ENCODE measurements around the gene BID.

Gene BID

DNA sequence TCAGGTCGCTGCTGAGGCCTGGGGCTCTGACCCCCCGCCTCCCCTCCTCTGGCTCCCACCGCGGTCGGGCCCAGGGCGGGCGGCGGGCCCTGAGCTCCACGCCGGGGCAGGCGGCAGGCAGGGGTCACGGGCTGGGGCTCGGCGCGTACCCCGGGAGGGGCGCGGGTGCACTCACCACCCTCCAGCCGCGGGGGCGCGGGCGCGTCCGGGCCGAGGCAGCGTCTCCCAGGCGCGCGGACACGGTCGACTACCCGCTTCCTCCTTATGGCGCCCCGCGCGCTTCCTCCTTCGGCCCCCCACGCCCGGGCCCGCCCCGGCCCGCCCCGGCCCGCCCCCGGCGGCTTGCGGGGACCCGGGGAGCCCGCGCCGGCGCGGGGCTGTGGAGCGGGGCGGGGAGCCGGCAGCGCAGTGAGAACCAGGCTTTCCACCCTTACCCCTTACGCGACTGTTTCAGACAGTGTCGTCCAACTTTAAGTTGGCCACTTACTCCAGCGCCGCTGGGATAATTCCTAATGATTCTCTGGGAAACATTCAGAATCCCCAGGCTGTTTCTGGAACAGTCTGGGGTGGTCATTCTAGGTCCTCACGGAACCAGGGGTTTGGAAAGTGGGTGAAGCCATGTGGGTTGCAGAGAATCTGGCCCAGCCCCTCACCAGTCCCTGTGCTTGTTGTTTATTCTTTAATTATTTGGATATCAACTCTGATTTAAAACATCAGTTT is at the start of gene BID:
TSS of gene BID (minus strand) at position 264 of the 720 bp plus-strand sequence. CDS start 24,353 bp downstream, outside the sequence.
- no peak for DNase-seq

DNA sequence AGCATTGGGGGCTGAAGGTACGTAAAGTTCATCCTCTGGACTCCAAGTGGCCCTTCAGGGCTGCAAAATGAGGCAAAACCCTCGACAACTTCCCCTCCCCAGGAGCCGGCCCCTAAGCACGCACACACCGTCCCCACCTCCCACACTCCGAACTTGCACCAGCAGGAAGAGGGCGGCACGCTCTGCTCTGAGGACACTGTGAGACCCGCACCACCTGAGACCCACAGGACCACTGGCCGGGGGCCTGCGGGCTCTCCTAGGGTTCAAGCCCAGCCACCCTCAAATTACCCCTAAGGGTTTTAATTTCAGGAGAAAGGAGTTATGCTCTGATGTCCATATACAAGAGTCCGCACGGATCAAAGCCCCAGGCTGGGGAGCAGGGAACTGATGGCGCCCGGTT is 49.7 kb upstream of the BID start:
- DNase-seq: no peak

DNA sequence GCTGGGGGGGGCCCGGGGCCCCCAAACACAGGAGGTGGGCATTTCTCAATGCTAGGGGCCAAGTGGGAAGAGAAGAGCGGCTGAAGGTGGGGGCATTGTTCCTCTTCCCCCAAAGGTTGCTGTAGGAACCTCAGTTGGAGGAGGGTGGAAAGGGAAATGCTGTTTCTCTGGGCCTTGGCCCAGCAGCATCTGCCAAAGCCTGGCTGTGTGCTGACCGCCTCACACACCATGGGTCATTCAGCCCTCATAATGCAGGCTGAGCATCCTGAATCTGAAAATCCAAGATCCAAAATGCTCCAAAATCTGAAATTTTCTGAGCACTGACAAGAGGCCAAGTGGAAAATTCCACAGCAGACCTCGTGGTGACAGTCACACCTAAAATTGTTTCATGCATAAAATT is 49.0 kb upstream of the BID start:
- DNase-seq: no peak

DNA sequence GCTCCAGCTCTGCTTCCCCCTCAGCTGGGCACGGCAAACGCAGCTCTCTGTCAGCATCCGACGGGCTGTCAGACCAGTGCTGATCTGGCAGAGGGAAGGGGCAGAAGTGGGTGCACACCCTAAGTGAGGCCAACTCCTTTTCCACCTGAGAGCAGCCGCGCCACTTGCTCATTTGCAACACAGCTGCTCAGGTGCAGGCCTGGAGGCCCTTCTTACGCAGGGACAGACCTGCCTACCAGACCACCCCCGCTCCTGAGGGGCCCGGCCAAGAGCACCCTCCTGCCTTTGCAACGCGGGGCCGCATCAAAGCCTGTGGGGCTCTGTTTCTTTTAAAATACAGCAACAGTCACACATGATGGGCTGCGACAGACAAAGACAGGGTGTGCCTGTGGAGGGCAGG is 47.8 kb upstream of the BID start:
- DNase-seq: no peak

DNA sequence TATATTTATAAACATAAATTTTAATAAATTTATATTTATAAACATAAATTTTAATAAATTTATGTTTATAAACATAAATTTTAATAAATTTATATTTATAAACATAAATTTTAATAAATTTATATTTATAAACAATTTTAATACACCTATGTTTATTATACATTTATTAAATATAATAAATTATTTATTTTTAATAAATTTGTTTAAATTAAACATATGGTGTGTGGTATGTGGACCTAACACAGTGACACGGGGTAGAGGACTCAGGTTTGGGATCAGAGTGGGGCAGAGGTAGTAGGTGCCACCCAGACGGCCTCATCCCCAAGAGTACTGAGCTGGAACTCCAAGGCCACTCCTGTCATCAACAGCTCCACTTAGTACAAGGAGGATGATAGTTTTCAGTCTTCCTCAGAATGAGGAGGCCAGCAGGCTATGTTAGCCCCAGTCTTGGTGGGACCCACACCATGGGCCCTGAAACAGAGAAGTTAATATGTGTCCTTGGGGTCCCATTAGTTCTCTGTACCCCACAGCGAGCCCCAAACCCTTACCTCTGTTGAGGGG is 46.7 kb upstream of the BID start:
- DNase-seq: no peak

DNA sequence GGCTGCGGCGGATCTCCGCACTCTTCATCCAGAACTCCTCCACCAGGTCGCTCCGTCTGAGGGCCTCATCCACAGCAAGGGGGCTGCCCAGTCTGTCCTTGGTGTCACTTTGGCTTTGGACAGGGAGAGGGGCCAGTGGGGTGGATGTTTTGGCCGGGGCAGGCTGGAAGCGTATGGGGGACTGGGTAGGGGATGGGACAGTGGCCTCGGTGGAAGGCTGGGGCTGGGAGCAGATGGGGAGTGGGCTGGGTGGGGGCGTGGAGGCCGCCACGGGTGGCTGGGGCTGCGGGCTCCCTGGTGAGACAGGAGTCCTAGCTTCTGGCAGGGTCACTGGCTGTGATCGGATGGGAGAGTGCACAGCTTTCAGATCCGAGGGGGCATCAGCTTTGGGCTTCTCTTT is 44.4 kb upstream of the BID start:
- no peak for DNase-seq

DNA sequence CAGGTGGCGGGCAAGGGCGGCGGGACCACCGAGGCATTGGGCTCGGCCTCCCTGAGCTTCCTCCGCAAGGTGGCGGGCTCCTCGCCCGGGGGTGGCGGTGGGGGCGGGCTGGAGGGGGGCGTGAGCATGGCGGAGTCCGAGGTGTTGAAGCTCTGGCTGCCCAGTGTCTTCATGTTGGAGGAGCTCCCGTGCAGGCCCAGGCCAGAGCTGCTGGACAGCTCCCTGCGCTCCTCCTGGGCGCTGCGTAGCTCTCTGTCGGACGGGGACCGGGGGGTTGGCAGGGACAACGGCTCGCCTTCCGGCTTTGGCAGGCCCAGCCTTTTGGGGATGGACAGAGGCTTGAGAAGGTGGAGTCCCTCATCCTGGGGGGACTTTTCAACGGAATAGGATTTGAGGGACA is 43.9 kb upstream of the BID start:
- DNase-seq: no peak

DNA sequence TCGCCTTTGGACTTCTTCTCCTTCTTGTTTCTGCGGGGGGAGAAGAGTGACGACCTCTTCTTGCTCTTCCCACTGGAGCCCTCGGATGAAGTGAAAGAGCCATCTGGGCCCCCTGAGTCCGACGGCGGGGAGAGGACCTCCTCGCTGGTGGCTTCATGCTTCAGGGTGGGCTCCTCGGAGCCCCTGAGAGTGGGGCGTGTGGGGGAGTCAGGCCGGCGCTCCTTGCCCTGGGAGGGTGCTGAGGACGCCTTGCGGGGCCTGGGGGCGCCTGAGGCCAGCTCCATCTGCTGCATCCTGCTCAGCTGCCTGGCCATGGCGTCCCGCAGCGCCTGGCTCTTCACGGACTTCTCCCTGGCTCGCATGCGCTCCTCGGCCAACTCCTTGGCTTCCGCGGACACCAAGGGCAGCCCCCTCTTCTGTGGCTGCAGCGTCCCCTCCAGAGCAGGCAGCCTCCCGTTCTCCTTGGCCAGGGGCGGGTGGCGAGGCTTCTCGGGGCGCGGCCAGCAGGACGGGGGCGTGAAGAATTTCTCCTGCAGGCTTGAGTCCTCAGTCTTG is 43.3 kb upstream of the BID start:
- DNase-seq: no peak

DNA sequence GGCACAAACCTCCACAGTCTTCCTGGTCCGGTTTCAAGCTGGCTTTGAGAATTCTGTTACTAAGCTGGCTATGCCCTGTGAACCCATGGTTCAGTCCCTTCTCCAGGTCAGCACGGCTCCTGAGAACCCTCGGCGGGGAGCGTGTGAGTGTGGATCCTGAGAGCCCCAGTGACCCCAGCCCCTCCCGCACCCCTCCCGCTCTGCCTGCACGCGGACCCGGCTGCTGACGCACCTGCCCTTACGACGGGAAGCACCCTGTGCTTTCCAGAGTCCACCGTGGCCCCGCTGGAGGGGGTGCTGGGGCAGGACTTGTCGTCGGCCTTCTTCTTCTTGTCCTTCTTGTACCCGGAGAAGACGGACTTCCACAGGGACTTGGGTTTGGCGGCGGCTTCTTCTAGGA is 42.8 kb upstream of the BID start:
- DNase-seq: no peak

DNA sequence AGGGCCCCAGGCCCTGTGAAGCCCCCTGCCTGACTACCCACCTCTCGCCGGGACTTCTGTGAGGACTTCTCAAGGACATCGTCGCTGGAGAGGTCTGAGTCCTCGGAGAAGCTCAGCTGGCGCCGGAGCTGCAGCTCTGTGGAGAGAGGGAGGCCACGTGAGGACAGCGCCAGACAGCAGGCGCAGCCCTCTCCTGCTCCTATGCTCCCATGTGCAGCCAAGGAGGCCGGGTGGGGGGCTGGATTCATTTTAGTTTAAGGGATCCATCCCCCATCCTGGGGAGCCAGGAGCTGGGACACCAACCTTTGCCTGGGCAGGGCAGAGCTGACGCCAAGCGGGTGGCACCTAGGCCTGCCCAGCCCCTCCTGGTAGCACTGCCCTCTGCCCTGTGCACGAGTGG is 42.4 kb upstream of the BID start:
- no peak for DNase-seq

DNA sequence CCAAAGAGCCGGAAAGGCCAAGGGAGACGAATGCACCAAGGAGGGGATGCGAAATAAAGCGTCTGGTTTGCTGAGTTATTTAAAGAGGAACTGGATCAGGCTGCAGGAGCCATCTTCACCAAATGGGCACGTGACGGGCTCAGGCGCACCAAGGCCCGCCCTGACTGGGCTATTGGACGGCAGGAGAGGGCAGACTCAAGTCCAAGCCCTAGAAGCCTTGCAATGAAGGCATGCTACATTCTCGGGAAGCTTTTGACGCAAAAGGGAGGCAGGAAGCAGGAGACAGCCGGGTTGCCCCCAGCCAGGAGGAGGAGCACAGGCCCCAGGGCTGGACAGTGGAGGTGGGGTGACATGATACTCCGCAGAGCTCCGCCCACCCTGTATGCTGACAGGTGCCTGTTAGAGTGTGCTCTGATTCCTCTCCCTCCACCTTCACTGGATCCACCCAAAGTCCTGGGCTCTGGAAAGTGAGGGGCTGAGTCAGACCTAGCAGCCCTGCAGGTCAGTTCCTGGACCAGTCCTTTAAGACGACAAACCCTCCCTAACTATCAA is 41.5 kb upstream of the BID start:
- DNase-seq: no peak

DNA sequence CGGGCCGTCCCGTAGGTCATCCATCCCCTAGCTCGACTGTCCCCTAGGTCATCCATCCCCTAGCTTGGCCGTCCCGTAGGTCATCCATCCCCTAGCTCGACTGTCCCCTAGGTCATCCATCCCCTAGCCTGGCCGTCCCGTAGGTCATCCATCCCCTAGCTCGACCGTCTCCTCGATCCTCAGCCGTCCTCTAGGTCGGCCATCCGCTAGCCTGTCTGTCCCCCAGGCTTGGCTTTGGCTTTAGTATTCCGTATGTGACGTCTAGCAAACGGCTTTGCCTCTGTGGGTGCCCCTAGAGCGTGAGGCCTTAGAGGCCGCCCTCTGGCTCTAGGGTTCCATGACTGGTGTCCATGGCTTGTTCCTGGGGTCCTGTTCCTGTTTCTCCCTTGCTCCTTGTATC is 40.6 kb upstream of the BID start:
- no peak for DNase-seq

DNA sequence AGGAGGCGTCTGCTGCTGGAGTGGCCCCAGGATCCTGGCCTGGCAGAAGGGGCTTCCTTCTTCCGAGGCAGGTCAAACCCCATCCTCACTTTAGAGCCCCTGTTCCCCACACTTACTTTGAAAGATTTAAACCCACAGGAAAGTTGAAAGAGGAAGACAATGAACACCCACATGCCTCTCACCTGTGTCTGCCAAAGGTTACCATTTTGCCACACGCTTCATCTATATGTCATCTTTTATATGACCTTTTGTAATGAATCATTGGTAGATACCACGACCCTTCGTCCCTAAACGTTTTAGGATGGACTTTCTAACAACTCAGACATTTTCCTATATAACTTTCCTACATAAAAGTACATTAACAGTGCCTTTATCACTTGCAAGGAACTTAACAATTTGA is 39.8 kb upstream of the BID start:
- DNase-seq: no peak

DNA sequence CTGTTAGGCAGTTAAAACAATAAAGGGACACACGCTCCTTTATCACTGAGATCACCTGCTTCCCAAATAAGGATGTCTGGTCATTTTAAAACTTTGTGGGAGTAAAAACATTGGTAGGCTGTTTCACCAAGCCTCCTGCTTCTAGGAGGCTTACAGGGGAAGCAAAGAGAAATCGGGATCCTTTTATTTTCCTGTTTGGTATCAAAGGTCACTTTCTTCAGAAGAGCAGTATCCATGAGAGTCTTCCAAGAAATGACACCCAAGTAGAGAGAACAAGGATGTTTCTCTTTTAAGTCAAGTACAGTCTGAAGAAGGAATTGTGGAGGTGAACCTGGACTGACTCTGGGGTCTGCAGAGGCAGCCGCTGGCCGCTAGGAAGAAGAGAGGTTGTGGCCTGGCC is 36.9 kb upstream of the BID start:
- DNase-seq: no peak

DNA sequence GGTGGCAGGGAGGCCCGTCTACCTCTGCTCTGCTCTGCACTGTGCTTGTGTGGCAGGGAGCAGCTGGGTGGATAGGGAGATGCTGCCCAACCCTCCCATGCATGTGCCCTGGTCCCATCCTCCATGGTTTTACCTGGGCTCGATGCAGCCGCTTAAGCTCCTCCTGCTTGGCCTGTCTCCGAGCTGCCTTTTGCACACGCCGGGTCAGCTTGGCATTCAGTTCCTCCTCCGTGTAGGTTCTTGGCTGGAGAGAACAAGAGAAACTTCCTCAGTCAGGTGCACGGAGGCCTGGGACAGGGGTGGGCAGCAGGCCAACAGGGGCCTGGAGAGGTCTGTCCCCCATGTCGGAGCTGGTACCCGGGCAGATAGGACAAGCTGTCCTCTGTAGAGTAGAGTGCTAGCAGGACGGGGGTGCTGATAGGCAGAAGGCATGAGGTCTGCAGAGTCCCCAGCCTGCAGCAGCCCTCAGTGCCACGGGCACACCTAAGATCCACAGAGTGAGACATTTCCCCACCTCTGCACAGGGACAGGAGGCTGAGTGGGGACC is 36.4 kb upstream of the BID start:
- DNase-seq: no peak

DNA sequence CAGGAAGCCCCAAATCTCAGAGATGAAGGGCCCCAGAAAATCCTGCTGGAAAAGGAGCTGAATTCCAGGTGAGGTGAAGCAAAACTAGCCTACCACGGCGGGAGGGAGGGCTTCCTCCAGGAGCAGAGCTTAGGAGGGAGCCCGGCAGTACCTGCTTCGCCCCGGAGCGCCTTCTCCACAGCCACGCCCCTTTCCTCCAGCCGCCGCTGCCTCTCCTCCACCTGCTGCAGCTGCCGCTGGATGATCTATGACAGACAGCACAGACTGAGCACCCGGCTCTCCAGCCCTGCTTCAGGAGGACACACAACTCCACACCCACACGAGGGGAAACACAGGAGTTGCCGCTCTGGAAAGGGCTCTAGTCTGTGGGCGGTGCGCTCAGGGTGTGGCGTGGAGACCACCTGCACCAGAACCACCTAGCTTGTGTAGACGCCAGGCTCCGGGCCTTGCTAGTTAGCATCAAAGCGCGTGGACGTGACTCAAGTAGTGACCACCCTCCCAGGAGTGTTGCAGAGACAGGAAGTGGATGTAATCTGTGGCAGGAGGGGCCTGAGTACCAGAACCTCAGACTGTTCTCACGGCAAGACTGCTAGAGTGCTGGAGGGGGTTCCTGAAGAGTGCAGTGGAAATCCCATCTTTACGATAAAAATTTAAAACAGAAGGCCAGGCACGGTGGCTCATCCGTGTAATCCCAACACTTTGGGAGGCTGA is 34.6 kb upstream of the BID start:
- DNase-seq: no peak

DNA sequence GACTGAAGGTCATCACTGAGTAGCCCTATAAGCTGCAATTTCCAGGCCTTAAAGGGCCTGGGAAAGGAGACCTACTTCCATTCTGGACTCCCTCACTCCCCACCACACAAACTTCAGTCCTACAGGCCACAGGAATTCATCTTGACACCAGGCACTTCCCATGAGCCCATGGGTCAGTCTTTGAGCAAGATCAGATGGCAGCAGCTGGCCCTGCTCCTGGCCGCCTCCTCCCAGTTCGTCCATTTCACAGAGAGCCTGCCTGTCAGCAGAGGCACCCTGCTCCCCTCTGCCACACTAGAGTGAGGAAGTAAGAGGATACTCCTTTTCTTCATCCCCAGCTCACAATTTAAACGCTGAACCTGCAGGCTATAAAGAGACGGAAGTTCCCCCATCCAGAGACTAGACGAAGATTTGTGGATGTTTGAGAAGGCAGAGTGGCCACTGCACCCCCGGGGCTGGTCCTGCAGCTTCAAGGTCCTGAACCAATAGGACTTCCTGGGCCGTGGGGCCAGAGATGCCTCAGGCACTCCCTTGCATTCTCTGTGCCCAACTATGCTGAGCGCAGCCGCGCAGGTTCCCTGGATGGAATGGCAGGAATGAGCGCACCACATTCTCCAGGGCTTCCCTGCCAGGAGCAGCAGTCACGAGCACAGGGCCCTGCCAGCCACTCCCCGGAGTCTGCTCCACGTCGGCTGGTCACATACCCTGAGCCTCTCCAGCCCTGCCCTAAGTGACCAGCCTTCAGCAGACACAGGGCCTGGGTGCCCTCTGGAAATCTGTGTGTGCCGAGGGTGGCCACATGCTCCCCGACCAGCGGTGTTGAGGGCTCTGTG is 33.5 kb upstream of the BID start:
- DNase-seq: no peak

DNA sequence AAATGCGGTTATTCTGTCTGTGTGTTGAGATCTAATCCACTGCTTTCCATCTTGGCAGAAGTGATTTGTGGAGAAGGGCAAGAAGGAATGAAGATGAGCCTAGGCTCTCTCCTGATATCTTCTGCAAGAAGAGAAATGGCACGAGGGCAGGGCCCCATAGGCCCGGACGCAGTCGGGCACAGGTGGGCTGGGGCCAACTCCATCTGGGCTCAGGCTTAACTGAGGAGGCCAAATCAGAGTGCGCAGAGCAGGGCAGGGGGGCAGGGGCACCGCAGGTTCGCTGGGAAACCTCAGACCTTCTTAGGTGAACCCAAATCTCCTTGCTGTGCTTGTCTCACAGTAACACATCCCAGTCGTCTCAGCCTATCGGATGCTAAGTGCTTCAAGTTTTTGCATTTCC is 32.8 kb upstream of the BID start:
- DNase-seq: no peak

DNA sequence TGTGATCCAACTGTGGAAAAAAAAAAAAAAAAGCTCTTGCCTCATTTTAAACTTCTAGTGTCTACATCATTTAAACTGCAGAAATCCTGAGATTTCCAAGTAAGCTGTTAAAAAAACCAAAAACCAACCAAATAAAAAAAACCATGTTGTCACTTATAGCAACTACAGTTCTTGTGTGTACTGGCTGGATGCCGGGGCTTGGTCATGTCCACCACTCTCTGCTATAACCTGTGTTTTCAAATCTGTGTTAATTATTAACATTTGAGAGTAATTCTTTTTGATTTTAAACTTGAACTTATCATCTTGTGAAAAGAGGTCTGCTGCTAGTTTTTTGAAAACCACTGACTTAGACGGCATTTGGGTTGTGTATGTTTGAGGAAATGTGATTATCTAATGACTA is 32.2 kb upstream of the BID start:
- no peak for DNase-seq

DNA sequence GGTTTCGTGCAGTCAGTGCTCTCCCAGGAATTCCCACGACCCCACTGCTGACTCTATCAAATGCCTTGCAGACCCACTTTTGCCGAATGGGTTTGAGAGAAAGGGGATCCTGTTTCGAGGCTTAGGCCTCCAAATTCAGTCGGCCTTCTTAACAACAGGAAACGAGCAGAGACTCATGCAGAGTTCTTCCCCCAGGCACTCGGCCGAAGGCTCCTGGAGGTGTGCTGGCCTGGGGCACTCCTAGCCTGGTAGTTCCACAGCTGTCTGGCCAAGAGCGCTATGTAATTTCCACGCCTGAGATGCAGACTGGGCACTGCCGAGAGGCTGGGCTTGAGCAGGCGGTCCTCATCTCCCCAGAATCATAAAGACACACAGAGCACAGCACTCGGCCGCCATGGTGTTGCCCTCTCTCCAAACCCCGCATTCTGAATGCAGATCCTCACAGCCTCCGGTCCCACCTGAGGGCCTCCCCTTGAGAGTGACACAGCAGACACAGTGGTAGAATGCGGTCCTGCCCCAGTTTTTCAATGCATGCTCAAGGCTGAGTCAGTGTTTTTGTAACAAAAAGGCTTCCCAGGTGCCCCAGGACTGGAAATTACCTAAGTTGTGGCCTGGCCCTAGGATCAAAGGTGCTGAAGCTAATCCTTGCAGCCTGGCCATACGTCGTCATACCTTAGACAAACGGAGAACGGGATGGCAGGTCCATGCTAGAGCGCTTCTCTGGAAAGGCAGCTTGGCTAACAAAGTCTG is 30.2 kb upstream of the BID start:
- DNase-seq: no peak

DNA sequence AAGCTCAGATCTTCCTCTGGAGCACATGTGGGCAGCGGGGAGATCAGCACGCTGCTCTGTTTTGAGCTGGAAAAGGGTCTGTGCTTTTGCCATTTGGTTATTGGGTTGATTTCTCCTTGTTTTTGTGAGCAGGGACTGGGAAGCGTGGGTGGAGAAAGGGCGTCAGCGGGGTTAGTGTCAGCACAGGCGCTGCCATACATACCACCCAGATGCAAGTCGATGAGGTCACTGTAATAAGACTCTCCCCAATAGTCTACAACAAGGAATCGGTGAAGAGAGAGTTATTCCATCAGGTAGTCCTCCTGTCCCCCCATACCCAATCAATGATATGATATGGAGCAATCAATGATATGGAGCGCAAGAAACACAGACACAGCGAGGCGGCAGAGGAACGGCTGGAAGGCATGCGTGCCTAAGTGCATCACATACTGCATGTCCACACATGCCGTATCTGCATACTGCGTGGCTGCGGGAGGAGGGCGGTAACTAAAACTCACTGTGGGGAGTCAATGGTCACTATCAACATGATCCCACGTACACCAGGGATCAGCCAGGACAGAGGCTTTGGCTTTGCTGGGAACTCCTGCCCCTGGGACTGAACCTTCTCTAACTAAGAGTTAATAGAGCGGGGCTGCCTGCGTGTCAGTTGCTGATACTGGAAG is 29.5 kb upstream of the BID start:
- no peak for DNase-seq

All from DMS 273 treated with DMSO at 0.1 percent for 48 hours (cell line).